Measurements from ENCODE around the gene SUV39H2.
"Not testable (repeated sequence)": the region's sequence is repeated elsewhere in the genome, so short reads cannot be mapped to it uniquely, and the experiment has no call there.

Gene SUV39H2

GRCh38 chr10:14875941-14876340 lies 2.7 kb upstream of the SUV39H2 start:
- no peak for DNase-seq (ENCODE audit: low read depth, low spot score)

- DNase-seq (ENCODE audit: low read depth, low spot score) = no peak
Measured at GRCh38 chr10:14876764-14877163, 1.9 kb upstream of the SUV39H2 start.

- DNase-seq (ENCODE audit: low read depth, low spot score) = no peak
Measured at GRCh38 chr10:14879124-14879927, 660 bp downstream of the SUV39H2 start.

GRCh38 chr10:14879928-14880193 lies 1.2 kb downstream of the SUV39H2 start:
- DNase-seq (ENCODE audit: low read depth, low spot score) = no peak

- DNase-seq (ENCODE audit: low read depth, low spot score) = no peak
Measured at GRCh38 chr10:14880229-14880628, 1.6 kb downstream of the SUV39H2 start.

GRCh38 chr10:14884082-14884481 lies 5.4 kb downstream of the SUV39H2 start:
- DNase-seq (ENCODE audit: low read depth, low spot score) = no peak

- no peak for DNase-seq (ENCODE audit: low read depth, low spot score)
Measured at GRCh38 chr10:14889318-14889717, 10.7 kb downstream of the SUV39H2 start.

- DNase-seq (ENCODE audit: low read depth, low spot score) = no peak
Measured at GRCh38 chr10:14891151-14891550, 12.5 kb downstream of the SUV39H2 start.

- DNase-seq (ENCODE audit: low read depth, low spot score) = no peak
Measured at GRCh38 chr10:14904316-14904732, 25.7 kb downstream of the SUV39H2 start.

GRCh38 chr10:14904864-14905263 lies 26.2 kb downstream of the SUV39H2 start:
- no peak for DNase-seq (ENCODE audit: low read depth, low spot score)

GRCh38 chr10:14905890-14906289 lies 27.2 kb downstream of the SUV39H2 start:
- DNase-seq (ENCODE audit: low read depth, low spot score) = no peak

- no peak for DNase-seq (ENCODE audit: low read depth, low spot score)
Measured at GRCh38 chr10:14906765-14907164, 28.1 kb downstream of the SUV39H2 start.

- not testable (repeated sequence) for DNase-seq (ENCODE audit: low read depth, low spot score)
Measured at GRCh38 chr10:14907591-14907990, 28.9 kb downstream of the SUV39H2 start.

- DNase-seq (ENCODE audit: low read depth, low spot score) = no peak
Measured at GRCh38 chr10:14909101-14909500, 30.4 kb downstream of the SUV39H2 start.

GRCh38 chr10:14910953-14911352 lies 32.3 kb downstream of the SUV39H2 start:
- DNase-seq (ENCODE audit: low read depth, low spot score) = no peak

GRCh38 chr10:14911801-14912200 lies 33.1 kb downstream of the SUV39H2 start:
- no peak for DNase-seq (ENCODE audit: low read depth, low spot score)

GRCh38 chr10:14916600-14916999 lies 37.9 kb downstream of the SUV39H2 start:
- DNase-seq (ENCODE audit: low read depth, low spot score) = no peak

GRCh38 chr10:14917827-14918226 lies 39.2 kb downstream of the SUV39H2 start:
- DNase-seq (ENCODE audit: low read depth, low spot score) = no peak

GRCh38 chr10:14918964-14919363 lies 40.3 kb downstream of the SUV39H2 start:
- DNase-seq (ENCODE audit: low read depth, low spot score) = no peak

GRCh38 chr10:14924013-14924412 lies 45.3 kb downstream of the SUV39H2 start:
- DNase-seq (ENCODE audit: low read depth, low spot score) = no peak

- no peak for DNase-seq (ENCODE audit: low read depth, low spot score)
Measured at GRCh38 chr10:14925268-14925667, 46.6 kb downstream of the SUV39H2 start.

GRCh38 chr10:14926061-14926470 lies 47.4 kb downstream of the SUV39H2 start:
- no peak for DNase-seq (ENCODE audit: low read depth, low spot score)

GRCh38 chr10:14926722-14927416 lies 48.2 kb downstream of the SUV39H2 start:
- DNase-seq (ENCODE audit: low read depth, low spot score) = no peak

Data from activated CD4-positive, CD25-positive, alpha-beta regulatory T cell treated with anti-CD3 and anti-CD28 coated beads, Interleukin-2, amount 50 U/mL, for 16 hours (primary cell).